Neuronal stem cell (in vitro differentiated cells): Measurements from ENCODE around the gene PLPP7.

Experiments used
- DNase-seq: peaks from one replicate; pipeline ENCODE4 v3.0.0-alpha.2; 2013; ENCODE audit warnings: low spot score
- H2AFZ ChIP-seq: one replicate; pipeline ENCODE4 v1.6.1; 2013; ENCODE audit warnings: mild to moderate bottlenecking, low read length, inconsistent platforms
- H2AK5ac ChIP-seq: 2 replicates; pipeline ENCODE4 v1.6.1; 2013; ENCODE audit warnings: low read depth, mild to moderate bottlenecking, inconsistent platforms, low read length, moderate library complexity, mixed read lengths
- H2BK120ac ChIP-seq: 2 replicates; pipeline ENCODE4 v1.6.1; 2013; ENCODE audit warnings: low read depth, mild to moderate bottlenecking, inconsistent platforms, low read length, moderate library complexity, mixed read lengths
- H2BK12ac ChIP-seq: one replicate; pipeline ENCODE4 v1.6.1; 2013; ENCODE audit warnings: low read length, inconsistent platforms
- H2BK15ac ChIP-seq: 2 replicates; pipeline ENCODE4 v1.6.1; 2013; ENCODE audit warnings: mild to moderate bottlenecking, low read length, inconsistent platforms, mixed read lengths
- H2BK5ac ChIP-seq: one replicate; pipeline ENCODE4 v1.6.1; 2013; ENCODE audit warnings: inconsistent platforms, mild to moderate bottlenecking, low read length, moderate library complexity
- H3K14ac ChIP-seq: one replicate; pipeline ENCODE4 v1.6.1; 2013; ENCODE audit warnings: low read length, inconsistent platforms
- H3K18ac ChIP-seq: 2 replicates; pipeline ENCODE4 v1.6.1; 2013; ENCODE audit warnings: low read length, inconsistent platforms
- H3K23ac ChIP-seq: 2 replicates; pipeline ENCODE4 v1.6.1; 2013; ENCODE audit warnings: low read depth, mild to moderate bottlenecking, mixed read lengths, low read length, inconsistent platforms; ENCODE audit not compliant: poor library complexity
- H3K27ac ChIP-seq: replicated peaks from 3 replicates; pipeline ENCODE4 v1.5.1; 2013; ENCODE audit warnings: low read length, inconsistent platforms
- H3K27me3 ChIP-seq, 3 experiments: 2 replicates each; pipeline ENCODE4 v1.6.1; 2013; ENCODE audit warnings: low read length in 3 of 3, mild to moderate bottlenecking in 2 of 3, inconsistent platforms in 1 of 3, low read depth in 1 of 3, mixed read lengths in 1 of 3, moderate library complexity in 1 of 3; ENCODE audit not compliant: control insufficient read depth in 3 of 3, insufficient read depth in 3 of 3
- H3K36me3 ChIP-seq, 2 donors: replicated peaks in 1 of 2; 2 replicates each; pipeline ENCODE4 v1.6.1; 2013; ENCODE audit warnings: low read length in 2 of 2; ENCODE audit not compliant: control insufficient read depth in 2 of 2, insufficient read depth in 2 of 2
- H3K4ac ChIP-seq: 2 replicates; pipeline ENCODE4 v1.6.1; 2013; ENCODE audit warnings: inconsistent platforms, mild to moderate bottlenecking, low read length, moderate library complexity
- H3K4me1 ChIP-seq, 2 donors: 1 replicate in 1 of 2; 2 replicates in 1 of 2; pipeline ENCODE4 v1.6.1; 2013; ENCODE audit warnings: low read length in 2 of 2, low read depth in 1 of 2; ENCODE audit not compliant: control insufficient read depth in 2 of 2, insufficient read depth in 1 of 2
- H3K4me2 ChIP-seq: one replicate; pipeline ENCODE4 v1.6.1; 2013; ENCODE audit warnings: mild to moderate bottlenecking, low read length, inconsistent platforms; ENCODE audit not compliant: insufficient read depth, poor library complexity, severe bottlenecking
- H3K4me3 ChIP-seq, 2 donors: 2 replicates each; pipeline ENCODE4 v1.5.1; 2013; ENCODE audit warnings: low read length in 2 of 2, mild to moderate bottlenecking in 2 of 2, inconsistent platforms in 1 of 2, moderate library complexity in 1 of 2
- H3K79me1 ChIP-seq: one replicate; pipeline ENCODE4 v1.6.1; 2013; ENCODE audit warnings: low read depth, mild to moderate bottlenecking, inconsistent platforms, low read length, moderate library complexity
- H3K9ac ChIP-seq: one replicate; pipeline ENCODE4 v1.6.1; 2013; ENCODE audit warnings: mild to moderate bottlenecking, low read depth, low read length, inconsistent platforms; ENCODE audit not compliant: poor library complexity
- H3K9me3 ChIP-seq, 2 donors: replicated peaks in 1 of 2; 2 replicates each; pipeline versions ENCODE3 to v1.6.1; 2013; ENCODE audit warnings: low read length in 2 of 2, mild to moderate bottlenecking in 2 of 2, inconsistent platforms in 1 of 2, low read depth in 1 of 2, mixed read lengths in 1 of 2, moderate library complexity in 1 of 2; ENCODE audit not compliant: control insufficient read depth in 2 of 2, insufficient read depth in 1 of 2
- H4K8ac ChIP-seq: one replicate; pipeline ENCODE4 v1.6.1; 2013; ENCODE audit warnings: low read depth, mild to moderate bottlenecking, inconsistent platforms, low read length, moderate library complexity
- H4K91ac ChIP-seq: one replicate; pipeline ENCODE4 v1.6.1; 2013; ENCODE audit warnings: low read length, low read depth, mild to moderate bottlenecking, inconsistent platforms; ENCODE audit not compliant: poor library complexity
- WGBS, 2 donors: extraction: QIAGEN DNeasy Blood & Tissue Kit; methylation state at CpG; one replicate each; pipeline ENCODE4 v1.1.7; 2013; ENCODE audit warnings: missing lambda C conversion rate in 2 of 2, mixed read lengths in 1 of 2; ENCODE audit not compliant: insufficient read length in 2 of 2, insufficient replicate concordance in 1 of 2; ENCODE audit errors: extremely low coverage in 2 of 2; 5-methylcytosine and 5-hydroxymethylcytosine counted together

PLPP7 gene

DNA sequence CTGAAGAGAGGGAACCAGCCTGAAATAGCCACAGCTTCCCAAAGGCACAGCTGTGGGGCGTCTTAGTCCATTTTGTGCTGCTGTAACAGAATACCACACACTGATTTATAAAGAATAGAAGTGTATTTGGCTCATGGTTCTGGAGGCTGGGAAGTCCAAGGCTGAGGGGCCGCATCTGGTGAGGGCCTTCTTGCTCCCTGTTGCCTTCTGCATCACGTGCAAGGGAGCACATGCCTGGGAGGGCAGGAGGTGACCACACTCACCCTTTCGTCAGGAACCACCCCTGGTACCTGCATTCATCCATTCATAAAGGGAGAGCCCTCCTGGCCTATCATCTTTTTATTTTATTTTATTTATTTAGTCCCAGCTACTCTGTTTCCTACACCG is 10.4 kb downstream of the PLPP7 start:
- H3K79me1 ChIP-seq, result no peaks in the 10 kb centered on the region
- no peak overlapping the region for H3K9ac ChIP-seq
- no peak overlapping the region for H2BK15ac ChIP-seq
- no peak overlapping the region for H3K4ac ChIP-seq
- no peak overlapping the region for H3K18ac ChIP-seq
- no peaks in the 10 kb centered on the region for H3K27me3 ChIP-seq
- H4K8ac ChIP-seq, result no peak overlapping the region
- H2BK120ac ChIP-seq, result no peak overlapping the region
- no peak overlapping the region for H3K14ac ChIP-seq
- no peak overlapping the region for H2BK5ac ChIP-seq
- H3K27ac ChIP-seq, result no peak overlapping the region
- no peaks in the 10 kb centered on the region for H3K9me3 ChIP-seq
- no peak overlapping the region for H2AK5ac ChIP-seq
- WGBS, 2 donors, result no CpG with 5 or more reads among the region's 5 CpGs
- no peak overlapping the region for H2BK12ac ChIP-seq
- no peaks in the 10 kb centered on the region for H3K36me3 ChIP-seq
- H2AFZ ChIP-seq, result no peak overlapping the region
- H3K4me1 ChIP-seq, result peaks cover 2 to 7% of the 10 kb centered on the region in 2 donors
- no peak for DNase-seq
- H3K4me3 ChIP-seq, result no peak overlapping the region
- H3K23ac ChIP-seq, result no peak overlapping the region
- no peak overlapping the region for H3K4me2 ChIP-seq
- H4K91ac ChIP-seq, result no peak overlapping the region

DNA sequence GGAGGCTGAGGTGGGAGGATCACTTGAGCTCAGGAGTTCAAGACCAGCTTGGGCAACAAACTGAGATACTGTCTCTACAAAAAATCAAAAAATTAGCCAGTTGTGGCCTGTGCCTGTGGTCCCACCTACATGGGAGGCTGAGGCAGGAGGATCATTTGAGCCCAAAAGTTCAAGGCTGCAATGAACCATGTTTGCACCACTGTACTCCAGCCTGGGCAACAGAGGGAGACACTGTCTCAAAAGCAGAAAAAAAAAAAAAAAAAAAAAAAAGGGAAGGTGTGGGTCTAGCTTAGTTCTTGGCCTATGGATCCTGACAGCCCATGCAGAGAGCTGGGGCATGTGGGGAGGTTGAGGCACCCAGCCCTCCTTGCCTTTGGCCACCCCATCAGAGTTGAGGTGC is 10.9 kb downstream of the PLPP7 start:
- no peak overlapping the region for H3K4me3 ChIP-seq
- no peak overlapping the region for H2BK5ac ChIP-seq
- H3K18ac ChIP-seq, result no peak overlapping the region
- no peak overlapping the region for H2AK5ac ChIP-seq
- no peak overlapping the region for H4K8ac ChIP-seq
- H2BK15ac ChIP-seq, result no peak overlapping the region
- H2AFZ ChIP-seq, result no peak overlapping the region
- H3K4me2 ChIP-seq, result no peak overlapping the region
- no peak overlapping the region for H3K9ac ChIP-seq
- H3K79me1 ChIP-seq, result no peaks in the 10 kb centered on the region
- no peak for DNase-seq
- no peaks in the 10 kb centered on the region for H3K27me3 ChIP-seq
- H3K4ac ChIP-seq, result no peak overlapping the region
- no peak overlapping the region for H3K14ac ChIP-seq
- no peak overlapping the region for H4K91ac ChIP-seq
- no peaks in the 10 kb centered on the region for H3K36me3 ChIP-seq
- H2BK12ac ChIP-seq, result no peak overlapping the region
- no peaks in the 10 kb centered on the region for H3K9me3 ChIP-seq
- no peak overlapping the region for H2BK120ac ChIP-seq
- H3K23ac ChIP-seq, result no peak overlapping the region
- peaks cover 2 to 7% of the 10 kb centered on the region in 2 donors for H3K4me1 ChIP-seq
- H3K27ac ChIP-seq, result no peak overlapping the region

DNA sequence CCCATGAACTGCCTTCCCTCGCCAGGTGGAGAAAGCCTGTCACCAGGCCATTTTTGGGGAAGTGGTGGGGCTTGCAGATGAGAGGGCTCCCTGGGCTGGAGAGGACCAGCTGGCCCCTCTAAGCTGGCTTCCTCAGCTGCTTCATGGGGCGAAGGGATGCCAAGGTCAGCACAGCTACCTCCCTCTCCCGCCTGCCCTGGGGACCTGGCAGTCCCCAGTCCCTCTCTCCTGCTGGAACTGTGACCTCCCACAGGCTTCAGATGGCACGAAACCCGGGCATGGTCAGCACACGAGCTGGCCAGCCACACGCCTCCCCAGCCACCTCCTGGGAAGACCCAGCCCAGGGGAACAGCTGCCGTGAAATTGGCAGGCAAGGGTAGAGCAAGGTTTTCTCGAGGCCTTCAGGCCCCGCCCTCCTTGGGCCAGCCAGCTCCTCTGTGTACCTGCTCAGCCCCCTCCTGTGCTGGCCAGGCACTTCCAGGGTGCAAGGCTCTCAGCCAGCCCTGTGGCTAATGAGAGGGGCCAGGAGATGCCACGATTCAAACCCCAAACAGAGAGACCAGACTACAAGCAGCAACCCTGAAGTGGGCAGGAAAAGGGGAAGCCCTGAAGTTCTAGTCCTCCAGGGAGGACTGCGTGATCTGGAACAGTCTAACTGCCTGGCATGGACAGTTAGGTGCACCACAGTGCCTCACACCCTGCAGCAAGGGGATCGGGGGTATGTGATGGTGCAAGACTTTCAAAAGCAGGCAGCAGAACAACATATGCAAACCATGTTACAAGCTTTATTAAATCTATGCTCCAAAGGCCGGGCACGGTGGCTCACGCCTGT is 12.9 kb downstream of the PLPP7 start:
- peak overlapping the region; percentile 24 for H2BK5ac ChIP-seq
- H3K23ac ChIP-seq, result peak overlapping the region; percentile 3
- H2AK5ac ChIP-seq, result peak overlapping the region; percentile 63
- H3K4ac ChIP-seq, result no peak overlapping the region
- no CpG with 5 or more reads among the region's 16 CpGs for WGBS, 2 donors
- no peak overlapping the region for H3K27ac ChIP-seq
- peak overlapping the region; percentile 85 for H2BK15ac ChIP-seq
- DNase-seq, result no peak
- H2BK120ac ChIP-seq, result peak overlapping the region; percentile 1
- H3K9me3 ChIP-seq, result no peaks in the 10 kb centered on the region
- H3K4me2 ChIP-seq, result no peak overlapping the region
- H2BK12ac ChIP-seq, result peak overlapping the region; percentile 41
- peak overlapping the region; percentile 76 for H3K18ac ChIP-seq
- H3K79me1 ChIP-seq, result no peaks in the 10 kb centered on the region
- H3K36me3 ChIP-seq, result no peaks in the 10 kb centered on the region
- no peak overlapping the region for H3K4me3 ChIP-seq
- H4K8ac ChIP-seq, result no peak overlapping the region
- H3K9ac ChIP-seq, result no peak overlapping the region
- H4K91ac ChIP-seq, result no peak overlapping the region
- H3K27me3 ChIP-seq, result no peaks in the 10 kb centered on the region
- peaks cover 0 to 5% of the 10 kb centered on the region in 2 donors for H3K4me1 ChIP-seq
- H2AFZ ChIP-seq, result no peak overlapping the region
- peak overlapping the region; percentile 82 for H3K14ac ChIP-seq

DNA sequence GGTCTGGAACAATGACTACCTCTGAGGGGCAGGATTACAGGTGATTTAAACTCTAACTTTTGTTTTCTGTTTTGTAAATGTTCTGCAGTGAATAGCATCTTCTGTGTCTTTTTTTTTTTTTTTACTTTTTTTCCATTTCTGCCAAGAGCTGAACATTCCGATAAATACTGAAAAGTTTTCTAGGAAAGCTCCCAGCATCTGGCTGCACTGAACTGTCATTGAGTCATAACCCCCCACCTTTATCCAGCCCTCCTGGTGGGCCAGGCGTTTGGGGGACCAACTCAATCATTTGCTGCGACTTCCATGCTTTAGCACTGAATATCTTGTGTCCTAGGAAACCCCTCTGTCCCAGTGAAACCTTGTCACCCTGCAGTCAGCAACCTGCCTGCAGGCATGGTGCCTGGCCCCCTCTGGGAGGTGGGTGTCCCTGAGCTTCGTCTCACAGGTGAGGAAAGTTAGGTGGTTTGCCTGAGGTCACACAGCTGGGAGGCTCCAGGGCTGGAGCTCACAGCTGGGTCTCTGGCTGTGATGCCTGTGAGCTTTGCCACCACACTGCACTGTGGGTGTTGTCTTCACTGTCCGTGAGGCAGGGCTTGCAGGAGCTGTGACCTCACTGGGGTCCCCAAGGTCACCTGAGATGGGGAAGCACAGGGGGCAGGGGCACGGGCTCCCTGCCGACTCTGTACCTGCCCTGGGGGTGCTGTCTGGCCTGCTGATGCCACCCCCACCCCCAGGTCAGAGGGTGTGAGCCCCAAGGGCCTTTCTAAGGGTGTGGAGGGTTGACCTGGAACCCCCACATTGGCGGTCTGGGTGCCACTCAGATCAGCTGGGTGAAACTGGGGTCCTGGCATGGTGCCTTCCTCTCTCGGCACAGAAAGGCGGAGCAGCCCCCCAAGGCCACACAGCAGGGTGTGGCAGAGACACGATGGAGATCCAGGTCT is 14.1 kb downstream of the PLPP7 start:
- Histone ChIP-seq H4K8ac (no peak overlapping the region), H3K4me2 (no peak overlapping the region), H3K4me3 (no peak overlapping the region), H4K91ac (no peak overlapping the region), H3K23ac (peak overlapping the region; percentile 55), H2BK12ac (peak overlapping the region; percentile 22), H3K27ac (no peak overlapping the region), H3K36me3 (no peaks in the 10 kb centered on the region), H3K79me1 (no peaks in the 10 kb centered on the region), H2AFZ (no peak overlapping the region), H2BK15ac (no peak overlapping the region), H3K9me3 (no peaks in the 10 kb centered on the region), H3K9ac (peak overlapping the region; percentile 30), H2BK5ac (no peak overlapping the region), H3K4ac (peak overlapping the region; percentile 95), H3K4me1 (peaks cover 0 to 5% of the 10 kb centered on the region in 2 donors), H3K18ac (peak overlapping the region; percentile 88), H2BK120ac (no peak overlapping the region), H3K14ac (no peak overlapping the region), H2AK5ac (peak overlapping the region; percentile 81), H3K27me3 (no peaks in the 10 kb centered on the region)
- no peak for DNase-seq
- WGBS, 2 donors, result no CpG with 5 or more reads among the region's 11 CpGs
